Activated CD4-positive, alpha-beta T cell treated with anti-CD3 and anti-CD28 coated beads for 36 hours (primary cell): ENCODE data around the gene BZW2. TPM values are rescaled to one million over a fixed set of nuclear protein-coding genes. Genes with fewer than 3 reads are reported as not detected.

ENCODE experiments used
- ATAC-seq: fragments of 200-7000 bp; cut with Tn5 transposase; one replicate; pipeline ENCODE4 v1.10.0; 2021; ENCODE audit warnings: mild to moderate bottlenecking, moderate library complexity
- CTCF ChIA-PET: fragments of 350-600 bp; sonication (Branson Sonifier 250); formaldehyde crosslinking; loops from one replicate; lab custom pipeline; 2021; ENCODE audit warnings: antibody characterized with exemption; lab: Charles Lee
- POLR2A ChIA-PET: fragments of 350-600 bp; sonication (Branson Sonifier 250); formaldehyde crosslinking; loops from one replicate; lab custom pipeline; 2021; ENCODE audit warnings: antibody characterized with exemption, inconsistent platforms; lab: Charles Lee
- DNase-seq: peaks from one replicate; pipeline ENCODE4 v3.0.0-alpha.2; 2020
- H3K27ac Mint-ChIP-seq: one replicate; pipeline ENCODE4 v1.8.0; 2021; ENCODE audit warnings: mixed read lengths
- H3K27me3 Mint-ChIP-seq: one replicate; pipeline ENCODE4 v1.8.0; 2021; ENCODE audit warnings: mixed read lengths
- H3K36me3 Mint-ChIP-seq: one replicate; pipeline ENCODE4 v1.8.0; 2021; ENCODE audit warnings: low read depth, mixed read lengths
- H3K4me1 Mint-ChIP-seq: one replicate; pipeline ENCODE4 v1.8.0; 2021; ENCODE audit warnings: mixed read lengths
- H3K4me3 Mint-ChIP-seq: one replicate; pipeline ENCODE4 v1.8.0; 2021; ENCODE audit warnings: mild to moderate bottlenecking, moderate library complexity, mixed read lengths
- H3K9me3 Mint-ChIP-seq: one replicate; pipeline ENCODE4 v1.8.0; 2021; ENCODE audit warnings: low read depth, mixed read lengths
- intact Hi-C, 2 experiments: fragments of 100-400 bp; cut with DNase I in 1 of 2; cut with micrococcal nuclease in 1 of 2; formaldehyde crosslinking; loops; one replicate each; pipeline versions ENCODE4 v1.14.2 to v1.15.1; 2022 to 2024; cut with DNase I, micrococcal nuclease
- total RNA-seq, 2 experiments: library from RNA; stranded (reverse); gene quantifications; one replicate each; pipeline ENCODE4 v1.2.3, GENCODE V29; 2021

Gene BZW2
- total RNA-seq, 2 experiments from 2014 or later = 106 to 113 TPM

DNA sequence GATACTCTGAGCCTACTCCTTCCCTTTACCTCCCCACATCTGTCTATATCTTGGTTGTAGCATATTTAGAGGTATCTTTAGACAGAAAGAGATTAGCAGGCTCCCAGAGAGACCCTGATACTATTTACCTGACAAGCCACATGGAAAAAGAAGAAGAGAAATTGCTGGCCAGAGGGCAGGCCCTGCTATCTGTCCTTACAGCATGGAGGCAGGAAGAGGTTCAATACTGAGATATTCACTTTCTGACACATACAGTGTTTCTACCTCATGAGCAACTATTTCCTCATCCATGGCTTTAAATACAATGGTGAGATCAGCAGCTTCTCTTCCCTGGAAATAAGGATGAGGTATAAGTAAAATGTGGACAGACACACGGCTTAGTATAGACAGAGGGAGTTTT, 73.7 kb downstream of the BZW2 start:
- Mint-ChIP-seq H3K4me1 (peaks cover 4% of the 10 kb centered on the region), H3K36me3 (peaks cover 3% of the 10 kb centered on the region), H3K9me3 (no peaks in the 10 kb centered on the region), H3K27ac (no peak overlapping the region), H3K4me3 (no peak overlapping the region), H3K27me3 (no peaks in the 10 kb centered on the region)
- POLR2A ChIA-PET = no interaction called here
- DNase-seq (no peak), ATAC-seq (no peak)
- intact Hi-C loops = no loop called here
- CTCF ChIA-PET = no interaction called here

DNA sequence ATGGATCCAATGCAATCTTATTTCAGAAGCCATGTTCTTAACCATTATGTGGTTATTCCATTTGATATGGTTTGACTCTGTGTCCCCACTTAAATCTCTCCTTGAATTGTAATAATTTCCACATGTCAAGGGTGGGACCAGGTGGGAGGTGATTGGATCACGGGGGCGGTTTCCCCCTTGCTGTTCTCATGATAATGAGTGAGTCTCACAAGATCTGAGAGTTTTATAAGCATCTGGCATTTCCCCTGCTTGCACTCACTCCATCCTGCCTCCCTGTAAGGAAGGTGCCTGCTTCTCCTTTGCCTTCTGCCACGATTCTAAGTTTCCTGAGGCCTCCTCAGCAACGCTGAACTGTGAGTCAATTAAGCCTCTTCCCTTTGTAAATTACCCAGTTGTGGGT, 75.6 kb downstream of the BZW2 start:
- peaks cover 4% of the 10 kb centered on the region for H3K4me1 Mint-ChIP-seq
- H3K27me3 Mint-ChIP-seq = no peaks in the 10 kb centered on the region
- H3K27ac Mint-ChIP-seq = no peak overlapping the region
- H3K9me3 Mint-ChIP-seq = no peaks in the 10 kb centered on the region
- H3K36me3 Mint-ChIP-seq = peaks cover 3% of the 10 kb centered on the region
- no peak overlapping the region for H3K4me3 Mint-ChIP-seq
- intact Hi-C loops = no loop called here
- ChIA-PET POLR2A (no interaction called here), CTCF (no interaction called here)
- ATAC-seq (no peak), DNase-seq (peak; percentile 13)

DNA sequence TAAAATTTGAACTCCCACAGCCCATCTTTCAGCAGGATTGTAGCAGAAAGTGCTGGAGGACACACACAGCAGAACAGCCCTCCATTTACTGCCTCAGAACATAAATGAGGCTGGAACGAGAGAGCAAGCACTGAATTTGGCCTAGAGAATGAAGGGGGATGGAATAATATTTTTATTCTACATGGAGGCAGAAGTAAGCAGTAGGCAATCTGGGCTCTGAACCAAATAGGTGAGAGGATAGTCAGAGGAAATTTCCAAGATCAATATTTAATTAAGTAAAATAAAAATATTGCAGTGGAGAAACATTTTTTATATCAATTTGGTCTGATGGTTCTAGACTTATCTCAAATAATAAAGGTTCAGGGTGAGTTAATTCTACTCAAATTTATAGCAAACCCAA, 78.4 kb downstream of the BZW2 start:
- no peaks in the 10 kb centered on the region for H3K9me3 Mint-ChIP-seq

GRCh38 chr7:16726189-16726588, 80.2 kb downstream of the BZW2 start:
- Mint-ChIP-seq H3K27me3 (no peaks in the 10 kb centered on the region), H3K4me1 (peaks cover 4% of the 10 kb centered on the region), H3K27ac (no peak overlapping the region), H3K4me3 (no peak overlapping the region), H3K36me3 (no peaks in the 10 kb centered on the region), H3K9me3 (no peaks in the 10 kb centered on the region)
- intact Hi-C loops = no loop called here
- ChIA-PET POLR2A (no interaction called here), CTCF (no interaction called here)
- DNase-seq (no peak), ATAC-seq (no peak)

More for the DNA sequence above, 78.4 kb downstream of the BZW2 start:
- no peak overlapping the region for H3K4me3 Mint-ChIP-seq
- no peak overlapping the region for H3K27ac Mint-ChIP-seq
- ATAC-seq (no peak), DNase-seq (no peak)
- POLR2A ChIA-PET = no interaction called here
- H3K4me1 Mint-ChIP-seq = peaks cover 4% of the 10 kb centered on the region
- no peaks in the 10 kb centered on the region for H3K27me3 Mint-ChIP-seq
- CTCF ChIA-PET = no interaction called here
- intact Hi-C loops = no loop called here
- H3K36me3 Mint-ChIP-seq = no peaks in the 10 kb centered on the region

DNA sequence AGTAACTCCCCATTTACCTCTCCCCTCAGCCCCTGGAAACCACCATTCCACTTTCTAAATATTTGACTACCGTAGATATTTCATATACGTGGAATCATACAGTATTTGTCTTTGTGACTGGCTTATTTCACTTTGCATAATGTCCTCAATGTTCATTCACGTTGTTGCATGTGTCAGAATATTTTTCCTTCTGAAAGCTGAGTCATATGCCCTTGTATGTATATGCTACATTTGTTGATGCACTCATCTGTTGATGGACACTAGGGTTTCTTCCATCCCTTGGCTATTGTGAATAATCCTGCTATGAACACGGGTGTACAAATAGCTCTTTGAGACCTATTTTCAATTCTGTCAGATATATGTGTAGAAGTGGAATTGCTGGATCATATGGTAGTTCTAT, 81.8 kb downstream of the BZW2 start:
- Mint-ChIP-seq H3K9me3 (no peaks in the 10 kb centered on the region), H3K27ac (no peak overlapping the region), H3K4me3 (no peak overlapping the region), H3K27me3 (no peaks in the 10 kb centered on the region), H3K4me1 (no peaks in the 10 kb centered on the region), H3K36me3 (no peaks in the 10 kb centered on the region)
- intact Hi-C loops = no loop called here
- POLR2A ChIA-PET = no interaction called here
- CTCF ChIA-PET = no interaction called here
- no peak for DNase-seq
- ATAC-seq = no peak

DNA sequence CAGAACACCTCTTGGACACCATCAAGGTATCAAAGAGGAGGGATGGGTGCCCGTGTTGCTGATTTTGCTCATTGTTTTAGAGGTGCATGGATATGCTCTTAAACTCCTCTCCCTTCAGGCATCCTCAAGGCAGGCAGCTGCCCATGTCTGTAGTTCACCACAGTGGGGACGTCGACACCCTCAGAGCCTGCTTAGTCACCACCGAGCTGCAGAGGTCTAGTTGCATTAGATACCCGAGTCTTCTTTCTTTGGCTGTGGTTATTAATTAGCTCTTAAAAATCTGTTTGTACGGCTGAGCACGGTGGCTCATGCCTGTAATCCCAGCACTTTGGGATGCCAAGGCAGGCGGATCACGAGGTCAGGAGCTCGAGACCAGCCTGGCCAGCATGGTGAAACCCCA, 82.8 kb downstream of the BZW2 start:
- Mint-ChIP-seq H3K4me1 (no peaks in the 10 kb centered on the region), H3K36me3 (no peaks in the 10 kb centered on the region), H3K27ac (no peak overlapping the region), H3K4me3 (no peak overlapping the region), H3K9me3 (no peaks in the 10 kb centered on the region), H3K27me3 (no peaks in the 10 kb centered on the region)
- ATAC-seq = no peak
- CTCF ChIA-PET = interaction anchor here (0.5 kb wide), 1 partner anchor 172 kb away, joined by 3 read pairs; no protein-coding TSS in a partner anchor
- intact Hi-C loops = no loop called here
- no peak for DNase-seq
- POLR2A ChIA-PET = no interaction called here

DNA sequence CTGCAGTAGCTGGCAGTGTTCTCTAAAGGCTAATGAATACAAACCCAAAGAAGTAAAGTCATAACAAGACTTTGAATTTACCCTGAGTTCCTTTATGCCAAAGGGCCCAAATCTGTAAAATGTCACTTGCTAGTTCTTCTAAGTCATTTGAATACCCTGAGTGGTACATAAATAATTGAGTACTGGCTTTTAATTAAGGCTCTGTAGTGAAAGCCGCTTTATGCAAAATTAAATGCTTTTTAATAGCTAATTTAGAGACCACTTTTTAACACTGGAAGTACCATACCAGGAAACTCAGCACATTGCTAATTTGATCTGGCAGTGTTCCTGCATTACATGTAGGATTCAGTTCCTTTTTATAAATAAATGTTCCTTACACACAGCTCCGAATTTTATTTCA, 83.6 kb downstream of the BZW2 start:
- POLR2A ChIA-PET = no interaction called here
- Mint-ChIP-seq H3K9me3 (no peaks in the 10 kb centered on the region), H3K27ac (no peak overlapping the region), H3K4me3 (no peak overlapping the region), H3K4me1 (no peaks in the 10 kb centered on the region), H3K36me3 (no peaks in the 10 kb centered on the region), H3K27me3 (no peaks in the 10 kb centered on the region)
- CTCF ChIA-PET = no interaction called here
- no peak for ATAC-seq
- DNase-seq = no peak
- intact Hi-C loops = no loop called here

DNA sequence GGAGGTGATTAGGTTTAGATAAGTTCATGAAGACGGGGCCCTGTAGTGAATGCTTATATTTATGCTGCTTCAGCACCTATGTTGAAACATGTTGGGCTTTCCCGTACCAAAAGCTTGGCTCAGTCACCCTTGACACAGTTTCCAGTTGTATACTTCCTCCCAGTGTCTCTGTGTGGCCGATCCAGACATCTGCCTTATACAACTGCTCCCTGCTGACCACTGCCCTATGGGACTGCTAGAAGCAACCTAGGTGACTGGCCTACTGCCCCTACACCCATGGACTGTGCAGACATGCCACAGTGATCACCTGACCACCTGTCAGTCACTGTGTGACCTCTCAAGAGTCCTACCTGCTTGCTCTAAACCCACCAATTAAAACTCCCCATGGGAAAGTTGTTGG, 85.0 kb downstream of the BZW2 start:
- ChIA-PET POLR2A (no interaction called here), CTCF (no interaction called here)
- ATAC-seq (no peak), DNase-seq (no peak)
- no peaks in the 10 kb centered on the region for H3K36me3 Mint-ChIP-seq
- no peak overlapping the region for H3K27ac Mint-ChIP-seq
- no peaks in the 10 kb centered on the region for H3K4me1 Mint-ChIP-seq
- H3K27me3 Mint-ChIP-seq = no peaks in the 10 kb centered on the region
- intact Hi-C loops = no loop called here
- H3K9me3 Mint-ChIP-seq = no peaks in the 10 kb centered on the region
- H3K4me3 Mint-ChIP-seq = no peak overlapping the region

GRCh38 chr7:16732828-16733227, 86.8 kb downstream of the BZW2 start:
- no peak overlapping the region for H3K4me3 Mint-ChIP-seq
- no peaks in the 10 kb centered on the region for H3K36me3 Mint-ChIP-seq
- no peaks in the 10 kb centered on the region for H3K27me3 Mint-ChIP-seq
- ChIA-PET CTCF (no interaction called here), POLR2A (no interaction called here)
- intact Hi-C loops = no loop called here
- H3K4me1 Mint-ChIP-seq = no peaks in the 10 kb centered on the region
- H3K9me3 Mint-ChIP-seq = no peaks in the 10 kb centered on the region
- H3K27ac Mint-ChIP-seq = no peak overlapping the region
- DNase-seq (no peak), ATAC-seq (no peak)

DNA sequence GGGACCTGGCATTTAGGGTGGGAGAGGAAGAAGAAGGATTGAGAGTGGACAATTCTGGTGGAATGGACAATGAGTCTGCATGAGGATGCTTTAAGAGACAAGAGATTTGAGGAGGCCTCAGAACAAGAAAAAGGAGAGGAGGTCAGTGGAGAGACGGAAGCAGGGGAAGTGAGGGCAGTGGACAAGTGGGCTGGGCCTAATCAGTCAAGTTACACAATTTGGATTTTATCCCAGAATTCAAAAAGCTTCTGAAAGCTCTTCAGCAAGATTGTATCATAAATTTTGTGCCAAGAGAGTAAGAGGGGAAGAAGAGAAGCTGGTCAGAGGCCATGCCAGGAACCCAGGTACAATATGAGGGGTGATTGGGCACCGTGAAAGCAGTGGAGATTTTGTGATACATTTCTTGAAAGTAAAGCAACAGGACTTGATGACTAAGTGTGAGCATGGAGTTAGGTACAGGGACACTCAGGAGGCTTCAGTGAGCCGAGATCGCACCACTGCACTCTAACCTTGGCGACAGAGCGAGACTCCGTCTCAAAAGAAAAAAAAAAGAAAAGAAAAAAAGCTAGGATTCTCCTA, 88.3 kb downstream of the BZW2 start:
- H3K27ac Mint-ChIP-seq = no peak overlapping the region
- ChIA-PET POLR2A (no interaction called here), CTCF (interaction anchor here (0.6 kb wide), 1 partner anchor 670 kb away, joined by 6 read pairs; no protein-coding TSS in a partner anchor)
- no peaks in the 10 kb centered on the region for H3K4me1 Mint-ChIP-seq
- no peak overlapping the region for H3K4me3 Mint-ChIP-seq
- intact Hi-C loops = no loop called here
- ATAC-seq (no peak), DNase-seq (no peak)
- no peaks in the 10 kb centered on the region for H3K9me3 Mint-ChIP-seq
- peaks cover 2% of the 10 kb centered on the region for H3K27me3 Mint-ChIP-seq
- H3K36me3 Mint-ChIP-seq = no peaks in the 10 kb centered on the region

DNA sequence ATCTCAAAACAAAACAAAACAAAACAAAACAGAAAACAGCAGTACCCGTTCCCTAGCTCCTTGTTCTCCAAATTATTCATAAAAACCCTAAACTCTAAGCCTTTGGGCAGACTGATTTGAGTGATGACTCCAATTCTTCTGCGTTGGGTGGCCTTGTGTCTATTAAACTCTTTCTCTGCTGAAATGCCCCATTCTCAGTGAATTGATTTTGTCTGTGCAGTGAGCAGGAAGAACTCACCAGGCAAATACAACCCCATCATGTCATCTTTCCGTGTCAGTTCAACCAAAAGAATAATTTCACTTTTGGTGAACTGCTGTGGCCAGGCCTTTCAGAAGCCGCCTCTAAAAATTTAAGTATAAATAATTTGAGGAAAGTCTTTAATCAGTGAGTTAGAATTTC, 89.0 kb downstream of the BZW2 start:
- H3K4me3 Mint-ChIP-seq = no peak overlapping the region
- peaks cover 2% of the 10 kb centered on the region for H3K27me3 Mint-ChIP-seq
- no peaks in the 10 kb centered on the region for H3K36me3 Mint-ChIP-seq
- H3K27ac Mint-ChIP-seq = no peak overlapping the region
- no peak for ATAC-seq
- intact Hi-C loops = no loop called here
- DNase-seq = no peak
- ChIA-PET CTCF (interaction anchor here (0.6 kb wide), 1 partner anchor 669 kb away, joined by 6 read pairs; no protein-coding TSS in a partner anchor), POLR2A (no interaction called here)
- no peaks in the 10 kb centered on the region for H3K9me3 Mint-ChIP-seq
- H3K4me1 Mint-ChIP-seq = no peaks in the 10 kb centered on the region

DNA sequence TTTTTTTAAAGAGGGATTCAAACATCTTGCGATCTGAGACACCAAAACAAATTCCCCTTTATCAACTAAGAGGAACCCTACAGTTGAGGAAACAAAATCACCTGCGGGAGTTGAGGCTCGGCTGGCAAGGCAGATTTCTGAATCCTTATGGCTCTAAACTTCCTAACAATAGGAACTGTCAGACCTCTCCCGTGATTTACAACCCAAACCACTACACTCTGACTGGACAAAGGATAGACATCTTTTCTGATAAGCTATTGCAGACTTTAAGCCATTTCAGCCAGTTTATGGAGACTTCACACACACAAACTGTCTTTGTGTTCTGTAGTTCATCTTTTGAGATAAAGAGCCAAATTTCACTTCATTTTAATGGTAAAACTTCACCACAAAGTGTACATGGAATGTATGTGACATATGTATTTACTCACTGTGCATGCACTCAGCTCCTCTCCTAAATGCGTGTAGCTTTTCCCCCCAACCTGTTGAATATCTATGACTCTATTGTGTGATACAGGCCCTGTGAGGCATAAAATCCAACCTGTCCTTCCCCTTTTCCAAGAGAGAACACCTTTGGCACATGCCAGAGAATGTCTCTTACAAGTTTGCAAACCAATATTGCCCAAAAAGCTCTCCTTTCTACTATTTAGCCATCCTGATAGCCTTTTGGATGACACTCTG, 92.2 kb downstream of the BZW2 start:
- no peak for DNase-seq
- no peak overlapping the region for H3K4me3 Mint-ChIP-seq
- H3K4me1 Mint-ChIP-seq = peaks cover 3% of the 10 kb centered on the region
- H3K36me3 Mint-ChIP-seq = no peaks in the 10 kb centered on the region
- no peak for ATAC-seq
- peaks cover 2% of the 10 kb centered on the region for H3K27me3 Mint-ChIP-seq
- CTCF ChIA-PET = interaction anchor here (0.6 to 1.1 kb wide), 2 partner anchors 12 to 90 kb away, joined by 3 read pairs; no protein-coding TSS in a partner anchor
- POLR2A ChIA-PET = no interaction called here
- intact Hi-C loops = no loop called here
- no peak overlapping the region for H3K27ac Mint-ChIP-seq
- no peaks in the 10 kb centered on the region for H3K9me3 Mint-ChIP-seq
